Stimulated activated CD4-positive, alpha-beta T cell treated with anti-CD3 and anti-CD28 coated beads, Interleukin-12 subunit alpha, Interleukin-12 subunit beta, amount 100 ng/mL, for 48 hours (primary cell): ENCODE measurements around the gene ATXN7L3.
"Not testable (repeated sequence)": the region's sequence is repeated elsewhere in the genome, so short reads cannot be mapped to it uniquely, and the experiment has no call there.

Source experiments
- DNase-seq, 3 donors: peaks; one replicate each; pipeline ENCODE4 v3.0.0-alpha.2; 2020; ENCODE audit warnings: low read depth in 2 of 3, low spot score in 1 of 3

The ATXN7L3 gene

GRCh38 chr17:44176671-44177501 is 22.8 kb downstream of the ATXN7L3 start:
- no peak for DNase-seq

GRCh38 chr17:44176257-44176656 is 23.4 kb downstream of the ATXN7L3 start:
- DNase-seq = no peak

- DNase-seq = no peak
Observed at GRCh38 chr17:44174427-44174826, 25.3 kb downstream of the ATXN7L3 start.

- no peak for DNase-seq
Observed at GRCh38 chr17:44171931-44172455, 27.7 kb downstream of the ATXN7L3 start.

GRCh38 chr17:44170499-44171201 is 29.0 kb downstream of the ATXN7L3 start, which contains the start of gene ASB16:
Gene ASB16 (plus strand): TSS chr17:44170704. CDS start chr17:44170790, 86 bp downstream.
- DNase-seq = no peak

GRCh38 chr17:44170135-44170498 is 29.6 kb downstream of the ATXN7L3 start:
- DNase-seq = no peak

GRCh38 chr17:44167181-44167861 is 32.4 kb downstream of the ATXN7L3 start:
- no peak for DNase-seq

- DNase-seq = no peak
Observed at GRCh38 chr17:44164476-44164875, 35.2 kb downstream of the ATXN7L3 start.

- no peak for DNase-seq
Observed at GRCh38 chr17:44159519-44160210, 40.0 kb downstream of the ATXN7L3 start.

GRCh38 chr17:44155488-44155887 is 44.2 kb downstream of the ATXN7L3 start:
- DNase-seq = no peak

- no peak for DNase-seq
Observed at GRCh38 chr17:44152875-44153274, 46.8 kb downstream of the ATXN7L3 start.

- no peak for DNase-seq
Observed at GRCh38 chr17:44149750-44150329, 49.8 kb downstream of the ATXN7L3 start.

- not testable (repeated sequence) for DNase-seq
Observed at GRCh38 chr17:44149066-44149465, 50.6 kb downstream of the ATXN7L3 start.

GRCh38 chr17:44147812-44148211 is 51.9 kb downstream of the ATXN7L3 start:
- no peak for DNase-seq

GRCh38 chr17:44146375-44147346 is 53.0 kb downstream of the ATXN7L3 start:
- DNase-seq = no peak

- DNase-seq = no peak
Observed at GRCh38 chr17:44144966-44145739, 54.5 kb downstream of the ATXN7L3 start.

GRCh38 chr17:44143921-44144320 is 55.8 kb downstream of the ATXN7L3 start:
- not testable (repeated sequence) for DNase-seq
